GM19395 (cell line): ENCODE data around the gene SORCS2.

ENCODE experiments used
- ATAC-seq: cut with Tn5 transposase; IDR thresholded peaks from one replicate; pipeline ENCODE4 v1.9.1; 2021; ENCODE audit warnings: mild to moderate bottlenecking, moderate library complexity; ENCODE audit not compliant: unreplicated experiment

Gene SORCS2

GRCh38 chr4:7299908-7300710, 107.8 kb downstream of the SORCS2 start:
- no peak for ATAC-seq

GRCh38 chr4:7300711-7301095, 108.4 kb downstream of the SORCS2 start:
- no peak for ATAC-seq

- no peak for ATAC-seq
Observed at GRCh38 chr4:7301126-7301785, 108.9 kb downstream of the SORCS2 start.

- ATAC-seq = no peak
Observed at GRCh38 chr4:7301846-7302630, 109.7 kb downstream of the SORCS2 start.

GRCh38 chr4:7302781-7303404, 110.6 kb downstream of the SORCS2 start:
- no peak for ATAC-seq

- ATAC-seq = no peak
Observed at GRCh38 chr4:7303561-7303960, 111.2 kb downstream of the SORCS2 start.

- no peak for ATAC-seq
Observed at GRCh38 chr4:7304436-7304835, 112.1 kb downstream of the SORCS2 start.

- ATAC-seq = no peak
Observed at GRCh38 chr4:7306021-7306965, 114.0 kb downstream of the SORCS2 start.

- ATAC-seq = no peak
Observed at GRCh38 chr4:7306986-7307385, 114.6 kb downstream of the SORCS2 start.

- ATAC-seq = no peak
Observed at GRCh38 chr4:7307394-7308099, 115.2 kb downstream of the SORCS2 start.

- no peak for ATAC-seq
Observed at GRCh38 chr4:7309181-7309580, 116.8 kb downstream of the SORCS2 start.

GRCh38 chr4:7309636-7310390, 117.5 kb downstream of the SORCS2 start:
- ATAC-seq = no peak

- ATAC-seq = no peak
Observed at GRCh38 chr4:7310451-7310850, 118.1 kb downstream of the SORCS2 start.

GRCh38 chr4:7311205-7311604, 118.9 kb downstream of the SORCS2 start:
- no peak for ATAC-seq

GRCh38 chr4:7312691-7313090, 120.4 kb downstream of the SORCS2 start:
- no peak for ATAC-seq

- no peak for ATAC-seq
Observed at GRCh38 chr4:7313347-7313811, 121.0 kb downstream of the SORCS2 start.

- ATAC-seq = no peak
Observed at GRCh38 chr4:7313991-7314390, 121.7 kb downstream of the SORCS2 start.

GRCh38 chr4:7315286-7315685, 122.9 kb downstream of the SORCS2 start:
- ATAC-seq = no peak

- ATAC-seq = no peak
Observed at GRCh38 chr4:7315935-7316334, 123.6 kb downstream of the SORCS2 start.
